ENCODE results near the gene SLC22A23.

SLC22A23 gene

GRCh38 chr6:3398165-3398562, 58.7 kb downstream of the SLC22A23 start:
- Histone ChIP-seq H3K36me3 (ENCODE audit: control insufficient read depth in 1 of 2, insufficient read depth in 2 of 2, low read length in 2 of 2) (peaks cover 0 to 4% of the 10 kb centered on the region in 2 donors), H3K4me1 (ENCODE audit: control insufficient read depth in 1 of 2, insufficient read depth in 2 of 2, low read length in 2 of 2) (peaks cover 64 to 68% of the 10 kb centered on the region in 2 donors), H3K9me3 (ENCODE audit: control insufficient read depth in 1 of 2, low read length in 2 of 2) (no peaks in the 10 kb centered on the region), H3K9ac (ENCODE audit: low read depth in 1 of 2, low read length in 2 of 2) (no peak overlapping the region), H3K27me3 (ENCODE audit: control insufficient read depth in 1 of 2, insufficient read depth in 2 of 2, low read length in 2 of 2) (no peaks in the 10 kb centered on the region), H3K27ac (ENCODE audit: low read depth, low read length) (no peak overlapping the region), H3K4me3 (ENCODE audit: low read depth in 1 of 2, low read length in 2 of 2) (no peak overlapping the region)

DNA sequence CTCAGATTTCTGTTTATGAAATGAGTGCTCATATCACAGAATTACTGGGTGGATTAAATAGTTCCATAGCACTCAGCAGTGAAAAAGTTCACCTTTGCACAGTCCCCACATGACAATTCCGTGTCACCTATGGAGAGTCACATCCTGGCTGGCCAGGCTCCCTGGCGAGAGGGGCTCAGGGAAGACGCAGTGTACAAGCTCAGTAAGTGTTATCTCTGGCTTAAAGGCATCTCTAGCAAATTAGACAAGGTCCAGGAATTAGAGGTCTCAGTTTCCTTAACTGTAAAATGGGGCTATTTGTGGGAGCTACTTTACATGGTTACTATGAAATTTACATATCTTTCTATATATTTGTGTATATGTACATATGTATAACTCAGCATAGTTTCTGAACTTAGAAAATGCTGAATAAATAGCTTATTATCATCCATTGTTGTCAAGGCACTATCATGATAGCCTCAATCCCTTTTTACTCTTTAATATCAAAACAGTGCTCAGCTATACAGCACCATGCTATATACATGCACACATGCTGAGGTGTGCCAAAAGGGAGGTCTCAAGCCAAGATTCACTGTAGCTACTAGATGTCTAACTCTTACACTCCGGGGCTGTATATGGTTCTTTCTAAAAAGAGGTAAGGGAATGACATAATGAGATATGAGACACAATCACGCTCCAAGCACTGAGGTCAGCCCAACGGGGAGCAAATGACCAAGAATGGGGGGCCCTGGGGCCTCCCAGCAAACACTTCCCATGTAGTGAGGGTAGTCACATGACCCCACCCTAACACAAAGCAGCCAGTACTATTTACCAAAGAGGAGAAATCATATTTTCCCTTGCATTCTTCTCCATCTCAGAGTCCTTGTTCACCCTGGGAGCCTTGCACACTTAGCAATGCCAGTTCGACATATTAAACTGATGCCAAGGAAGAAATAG, 59.4 kb downstream of the SLC22A23 start:
- Histone ChIP-seq H3K27ac (ENCODE audit: low read depth, low read length) (no peak overlapping the region), H3K9me3 (ENCODE audit: control insufficient read depth in 1 of 2, low read length in 2 of 2) (no peaks in the 10 kb centered on the region)

DNA sequence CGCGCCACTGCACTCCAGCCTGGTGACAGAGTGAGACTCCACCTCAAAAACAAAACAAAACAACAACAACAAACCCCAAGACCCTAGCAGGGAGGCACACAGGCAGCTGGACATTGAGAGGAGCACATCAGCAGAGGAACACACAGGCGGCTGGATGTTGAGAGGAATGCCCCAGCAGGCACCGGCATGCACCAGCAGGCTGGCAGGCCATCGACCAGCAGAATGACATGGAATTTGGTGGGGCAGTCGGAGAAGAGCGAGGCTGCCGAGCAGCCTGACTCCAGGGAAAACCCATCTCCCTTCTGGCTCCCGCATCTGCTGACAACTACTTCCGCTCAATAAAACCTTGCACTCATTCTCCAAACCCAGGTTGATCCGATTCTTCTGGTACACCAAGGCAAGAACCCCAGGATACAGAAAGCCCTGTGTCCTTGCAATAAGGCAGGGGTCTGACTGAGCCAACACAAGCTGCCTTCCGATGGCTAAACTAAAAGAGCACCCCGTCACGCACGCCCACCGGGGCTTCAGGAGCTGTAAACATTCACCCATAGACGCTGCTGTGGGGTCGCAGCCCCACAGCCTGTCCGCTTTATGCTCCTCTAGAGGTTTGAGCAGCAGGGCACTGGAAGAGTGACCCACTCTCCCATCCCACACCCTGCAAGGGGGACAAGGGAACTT, 60.2 kb downstream of the SLC22A23 start:
- no peak overlapping the region for H3K27ac ChIP-seq (ENCODE audit: low read depth, low read length)
- H3K4me1 ChIP-seq (ENCODE audit: control insufficient read depth in 1 of 2, insufficient read depth in 2 of 2, low read length in 2 of 2), result peaks cover 64 to 69% of the 10 kb centered on the region in 2 donors
- H3K4me3 ChIP-seq (ENCODE audit: low read depth in 1 of 2, low read length in 2 of 2), result no peak overlapping the region
- H3K9ac ChIP-seq (ENCODE audit: low read depth in 1 of 2, low read length in 2 of 2), result no peak overlapping the region
- H3K27me3 ChIP-seq (ENCODE audit: control insufficient read depth in 1 of 2, insufficient read depth in 2 of 2, low read length in 2 of 2), result no peaks in the 10 kb centered on the region
- peaks cover 3 to 8% of the 10 kb centered on the region in 2 donors for H3K36me3 ChIP-seq (ENCODE audit: control insufficient read depth in 1 of 2, insufficient read depth in 2 of 2, low read length in 2 of 2)
- H3K9me3 ChIP-seq (ENCODE audit: control insufficient read depth in 1 of 2, low read length in 2 of 2), result no peaks in the 10 kb centered on the region

More for the DNA sequence above, 59.4 kb downstream of the SLC22A23 start:
- Histone ChIP-seq H3K27me3 (ENCODE audit: control insufficient read depth in 1 of 2, insufficient read depth in 2 of 2, low read length in 2 of 2) (no peaks in the 10 kb centered on the region), H3K9ac (ENCODE audit: low read depth in 1 of 2, low read length in 2 of 2) (peak overlapping the region in 1 of 2 donors; percentile 7), H3K4me3 (ENCODE audit: low read depth in 1 of 2, low read length in 2 of 2) (no peak overlapping the region), H3K36me3 (ENCODE audit: control insufficient read depth in 1 of 2, insufficient read depth in 2 of 2, low read length in 2 of 2) (peaks cover 0 to 4% of the 10 kb centered on the region in 2 donors), H3K4me1 (ENCODE audit: control insufficient read depth in 1 of 2, insufficient read depth in 2 of 2, low read length in 2 of 2) (peaks cover 64 to 68% of the 10 kb centered on the region in 2 donors)

DNA sequence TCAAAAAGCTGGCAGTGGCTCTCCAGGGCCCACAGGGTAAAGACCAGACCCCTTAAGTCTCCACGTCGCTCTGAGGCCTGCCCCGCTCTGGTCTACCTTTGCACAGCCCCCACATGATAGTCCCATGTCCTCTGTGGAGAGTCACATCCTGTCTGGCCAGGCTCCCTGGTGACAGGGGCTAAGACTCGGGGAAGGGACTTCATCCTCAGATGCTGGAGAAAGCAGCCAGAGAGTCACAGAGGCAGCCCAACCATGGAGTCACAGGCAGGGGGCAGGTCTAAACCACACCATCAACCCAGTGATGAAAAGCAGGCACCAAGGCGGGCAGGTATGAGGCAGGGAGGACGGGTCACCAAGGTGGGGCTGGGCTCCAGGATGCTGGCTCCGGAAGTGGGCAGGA, 62.2 kb downstream of the SLC22A23 start:
- H3K9ac ChIP-seq (ENCODE audit: low read depth in 1 of 2, low read length in 2 of 2), result no peak overlapping the region
- H3K27ac ChIP-seq (ENCODE audit: low read depth, low read length), result no peak overlapping the region

DNA sequence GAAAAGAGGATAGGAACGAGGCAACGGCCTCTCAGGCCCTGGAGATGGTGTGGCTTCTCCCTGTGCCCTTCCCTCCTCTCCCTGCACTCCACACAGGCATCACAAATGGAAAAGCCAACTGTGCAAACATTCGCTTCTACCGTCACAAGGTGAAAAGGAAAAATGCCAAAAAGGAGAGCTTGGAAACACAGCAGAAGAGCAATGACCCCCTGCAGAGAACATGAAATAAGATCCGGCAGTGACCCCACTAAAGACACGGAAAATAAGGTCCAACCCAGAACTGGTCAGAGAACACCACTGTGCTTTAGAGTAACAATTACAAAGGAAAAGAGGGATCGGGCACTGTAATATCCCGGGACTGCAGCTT, 63.0 kb downstream of the SLC22A23 start:
- no peak overlapping the region for H3K9ac ChIP-seq (ENCODE audit: low read depth in 1 of 2, low read length in 2 of 2)
- no peak overlapping the region for H3K27ac ChIP-seq (ENCODE audit: low read depth, low read length)
- H3K27me3 ChIP-seq (ENCODE audit: control insufficient read depth in 1 of 2, insufficient read depth in 2 of 2, low read length in 2 of 2), result no peaks in the 10 kb centered on the region
- H3K4me1 ChIP-seq (ENCODE audit: control insufficient read depth in 1 of 2, insufficient read depth in 2 of 2, low read length in 2 of 2), result peaks cover 60 to 63% of the 10 kb centered on the region in 2 donors
- H3K4me3 ChIP-seq (ENCODE audit: low read depth in 1 of 2, low read length in 2 of 2), result peak overlapping the region in 1 of 2 donors; percentile 10
- peaks cover 3 to 11% of the 10 kb centered on the region in 2 donors for H3K36me3 ChIP-seq (ENCODE audit: control insufficient read depth in 1 of 2, insufficient read depth in 2 of 2, low read length in 2 of 2)
- H3K9me3 ChIP-seq (ENCODE audit: control insufficient read depth in 1 of 2, low read length in 2 of 2), result no peaks in the 10 kb centered on the region

More for the DNA sequence above, 62.2 kb downstream of the SLC22A23 start:
- peaks cover 3 to 7% of the 10 kb centered on the region in 2 donors for H3K36me3 ChIP-seq (ENCODE audit: control insufficient read depth in 1 of 2, insufficient read depth in 2 of 2, low read length in 2 of 2)
- no peaks in the 10 kb centered on the region for H3K27me3 ChIP-seq (ENCODE audit: control insufficient read depth in 1 of 2, insufficient read depth in 2 of 2, low read length in 2 of 2)
- H3K9me3 ChIP-seq (ENCODE audit: control insufficient read depth in 1 of 2, low read length in 2 of 2), result no peaks in the 10 kb centered on the region
- peaks cover 68 to 70% of the 10 kb centered on the region in 2 donors for H3K4me1 ChIP-seq (ENCODE audit: control insufficient read depth in 1 of 2, insufficient read depth in 2 of 2, low read length in 2 of 2)
- no peak overlapping the region for H3K4me3 ChIP-seq (ENCODE audit: low read depth in 1 of 2, low read length in 2 of 2)

DNA sequence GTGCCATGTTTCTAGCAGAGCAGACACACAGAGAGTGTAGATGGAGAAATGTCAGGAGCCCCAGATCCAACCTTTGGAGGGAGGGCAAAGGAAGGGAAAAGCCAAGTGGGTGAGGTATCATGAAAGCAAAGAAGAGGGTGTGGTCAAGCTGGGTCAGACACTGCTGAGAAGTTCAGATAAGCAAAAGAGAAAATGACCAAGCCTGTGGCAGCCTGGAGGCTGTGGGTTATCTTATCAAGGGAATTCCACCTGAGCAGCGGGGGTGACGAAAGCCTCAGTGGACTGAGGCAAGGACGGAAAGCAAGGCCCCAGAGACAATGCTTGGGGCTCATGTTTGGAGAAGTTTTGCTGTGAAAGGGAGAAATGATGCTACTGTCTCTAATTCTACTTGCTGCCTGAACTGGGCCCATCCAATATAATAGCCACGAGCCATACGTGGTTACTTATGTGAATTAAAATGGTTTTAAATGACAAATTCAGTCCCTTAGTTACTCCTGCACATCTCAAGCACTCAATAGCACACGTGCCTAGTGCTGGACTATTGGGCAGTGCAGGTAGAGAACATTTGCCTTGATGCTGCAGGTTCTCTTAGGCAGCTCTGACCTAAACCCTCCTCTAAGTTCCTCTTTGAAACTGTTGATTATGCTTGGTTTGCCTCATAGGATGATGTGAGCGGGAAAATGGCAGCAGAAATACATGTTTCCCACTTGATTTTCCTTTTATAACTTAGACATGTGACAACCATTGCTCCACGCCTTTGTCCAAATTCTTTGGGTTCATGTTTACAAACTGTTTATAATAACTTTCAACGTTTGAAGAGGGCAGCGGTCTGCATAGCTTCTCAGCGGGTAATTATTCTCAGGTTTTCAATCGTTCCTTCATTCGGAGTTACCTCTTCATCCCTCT, 63.7 kb downstream of the SLC22A23 start:
- Histone ChIP-seq H3K27me3 (ENCODE audit: control insufficient read depth in 1 of 2, insufficient read depth in 2 of 2, low read length in 2 of 2) (no peaks in the 10 kb centered on the region), H3K36me3 (ENCODE audit: control insufficient read depth in 1 of 2, insufficient read depth in 2 of 2, low read length in 2 of 2) (peaks cover 3 to 11% of the 10 kb centered on the region in 2 donors), H3K4me3 (ENCODE audit: low read depth in 1 of 2, low read length in 2 of 2) (peak overlapping the region in 1 of 2 donors; percentile 10), H3K27ac (ENCODE audit: low read depth, low read length) (no peak overlapping the region), H3K9me3 (ENCODE audit: control insufficient read depth in 1 of 2, low read length in 2 of 2) (no peaks in the 10 kb centered on the region), H3K4me1 (ENCODE audit: control insufficient read depth in 1 of 2, insufficient read depth in 2 of 2, low read length in 2 of 2) (peaks cover 53 to 58% of the 10 kb centered on the region in 2 donors), H3K9ac (ENCODE audit: low read depth in 1 of 2, low read length in 2 of 2) (no peak overlapping the region)

- Histone ChIP-seq H3K27me3 (ENCODE audit: control insufficient read depth in 1 of 2, insufficient read depth in 2 of 2, low read length in 2 of 2) (no peaks in the 10 kb centered on the region), H3K36me3 (ENCODE audit: control insufficient read depth in 1 of 2, insufficient read depth in 2 of 2, low read length in 2 of 2) (peaks cover 7 to 17% of the 10 kb centered on the region in 2 donors), H3K27ac (ENCODE audit: low read depth, low read length) (no peak overlapping the region), H3K4me1 (ENCODE audit: control insufficient read depth in 1 of 2, insufficient read depth in 2 of 2, low read length in 2 of 2) (peaks cover 41 to 53% of the 10 kb centered on the region in 2 donors), H3K4me3 (ENCODE audit: low read depth in 1 of 2, low read length in 2 of 2) (no peak overlapping the region), H3K9me3 (ENCODE audit: control insufficient read depth in 1 of 2, low read length in 2 of 2) (no peaks in the 10 kb centered on the region), H3K9ac (ENCODE audit: low read depth in 1 of 2, low read length in 2 of 2) (no peak overlapping the region)
Observed at GRCh38 chr6:3391902-3392458, 64.9 kb downstream of the SLC22A23 start.

- Histone ChIP-seq H3K27me3 (ENCODE audit: control insufficient read depth in 1 of 2, insufficient read depth in 2 of 2, low read length in 2 of 2) (no peaks in the 10 kb centered on the region), H3K36me3 (ENCODE audit: control insufficient read depth in 1 of 2, insufficient read depth in 2 of 2, low read length in 2 of 2) (peaks cover 7 to 18% of the 10 kb centered on the region in 2 donors), H3K4me1 (ENCODE audit: control insufficient read depth in 1 of 2, insufficient read depth in 2 of 2, low read length in 2 of 2) (peaks cover 40 to 56% of the 10 kb centered on the region in 2 donors), H3K9ac (ENCODE audit: low read depth in 1 of 2, low read length in 2 of 2) (no peak overlapping the region), H3K27ac (ENCODE audit: low read depth, low read length) (no peak overlapping the region), H3K4me3 (ENCODE audit: low read depth in 1 of 2, low read length in 2 of 2) (no peak overlapping the region), H3K9me3 (ENCODE audit: control insufficient read depth in 1 of 2, low read length in 2 of 2) (no peaks in the 10 kb centered on the region)
Observed at GRCh38 chr6:3390698-3391097, 66.2 kb downstream of the SLC22A23 start.

DNA sequence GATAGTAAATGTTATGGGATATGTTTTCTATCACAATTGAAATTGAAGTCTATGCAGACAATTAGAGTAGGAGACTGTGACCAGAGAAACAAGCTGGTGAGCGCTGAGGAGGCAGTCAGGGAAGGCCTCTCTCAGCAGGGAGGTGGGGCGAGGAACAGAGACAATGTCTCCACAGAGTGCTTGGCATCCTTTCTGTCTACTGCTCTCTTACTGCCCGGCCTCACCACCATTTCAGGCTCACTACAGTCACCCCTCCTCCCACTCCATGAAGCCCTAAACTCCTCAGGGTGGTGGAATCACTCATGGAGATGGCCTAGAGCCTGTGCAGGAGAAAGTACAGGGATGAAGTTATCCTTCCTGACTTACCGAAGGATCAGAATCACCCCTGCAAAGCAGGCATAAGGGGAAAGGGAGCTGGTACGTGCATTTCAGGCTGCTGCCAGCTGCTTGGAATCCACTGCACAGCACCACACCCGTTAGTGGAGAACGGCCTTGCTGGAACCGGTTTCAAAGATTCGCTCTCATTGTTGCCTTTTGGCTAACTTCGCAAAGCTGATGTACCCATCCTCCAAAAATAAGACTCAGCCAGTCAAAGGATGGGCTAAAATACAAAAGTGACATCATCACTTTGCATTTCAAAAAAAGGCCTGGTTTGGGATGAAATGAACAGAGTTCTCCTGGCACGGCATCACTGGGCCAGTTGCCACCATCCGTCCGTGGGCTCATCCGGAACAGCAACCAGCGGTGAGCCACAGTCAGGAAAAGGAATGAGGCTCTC, 67.3 kb downstream of the SLC22A23 start:
- Histone ChIP-seq H3K9ac (ENCODE audit: low read depth in 1 of 2, low read length in 2 of 2) (no peak overlapping the region), H3K36me3 (ENCODE audit: control insufficient read depth in 1 of 2, insufficient read depth in 2 of 2, low read length in 2 of 2) (peaks cover 9 to 18% of the 10 kb centered on the region in 2 donors), H3K4me1 (ENCODE audit: control insufficient read depth in 1 of 2, insufficient read depth in 2 of 2, low read length in 2 of 2) (peaks cover 39 to 60% of the 10 kb centered on the region in 2 donors), H3K27me3 (ENCODE audit: control insufficient read depth in 1 of 2, insufficient read depth in 2 of 2, low read length in 2 of 2) (no peaks in the 10 kb centered on the region), H3K27ac (ENCODE audit: low read depth, low read length) (no peak overlapping the region), H3K4me3 (ENCODE audit: low read depth in 1 of 2, low read length in 2 of 2) (no peak overlapping the region), H3K9me3 (ENCODE audit: control insufficient read depth in 1 of 2, low read length in 2 of 2) (no peaks in the 10 kb centered on the region)
